SK-N-MC (cell line): ENCODE data around the gene DAAM1.

Experiments used
- EZH2 ChIP-seq: fragments of 200-600 bp; sonication (generic); IDR thresholded peaks from one replicate; pipeline ENCODE4 v1.6.1; 2017; ENCODE audit warnings: antibody characterized with exemption
- POLR2AphosphoS5 ChIP-seq: IDR thresholded peaks from 2 replicates; pipeline ENCODE4 v1.6.1; 2012; ENCODE audit warnings: mild to moderate bottlenecking, low read depth, low read length, borderline replicate concordance

DNA sequence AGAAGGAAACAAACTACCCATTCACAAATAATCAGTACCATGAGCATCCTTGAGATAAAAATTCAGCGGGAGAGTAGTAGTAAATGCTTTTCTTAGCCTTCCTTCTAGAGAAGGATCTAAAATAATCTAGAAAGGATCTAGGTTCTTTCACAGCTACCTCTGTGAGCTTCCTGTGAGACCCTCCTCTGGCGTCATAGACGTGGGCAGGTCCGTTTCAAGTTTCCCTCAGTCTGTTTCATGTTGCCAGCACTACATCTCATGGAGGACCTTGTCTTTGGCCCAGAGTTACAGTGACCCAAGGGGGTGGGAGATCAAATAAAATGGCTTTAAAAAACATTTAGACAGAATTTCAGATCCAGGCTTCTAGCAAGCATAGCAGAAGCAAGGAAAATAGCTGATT, 13.6 kb downstream of the DAAM1 start:
- TF ChIP-seq POLR2AphosphoS5 (no peak), EZH2 (no peak)
